ENCODE data around the gene GRK5.

- no peak for TF ChIP-seq CTCF (IDR thresholded peaks at IDR 0.05; ENCODE audit: low read length)
- TF ChIP-seq EZH2 (optimal IDR thresholded peaks at IDR 0.05; ENCODE audit: low read depth, low read length): no peak
- no peak for TF ChIP-seq EZH2phosphoT487 (IDR thresholded peaks at IDR 0.05; ENCODE audit: low read length)
Observed at GRCh38 chr10:119413471-119414080, 206.2 kb downstream of the GRK5 start.

All from MM.1S (cell line).